IMR-90 (cell line): Measurements from ENCODE around the gene PDE5A. TPM values are rescaled to one million over a fixed set of nuclear protein-coding genes. Genes with fewer than 3 reads are reported as not detected.
A peak's percentile ranks its signal among the peaks of the same experiment; 100 is the strongest.

Experiments
- ATAC-seq: fragments of 200-7000 bp; cut with Tn5 transposase; 2 replicates; pipeline ENCODE4 v1.9.1; 2020; ENCODE audit warnings: low read depth, mild to moderate bottlenecking, moderate library complexity
- BruUV-seq: library from RNA; stranded (reverse); fragments of 400-500 nt; replicated peaks from 2 replicates; lab custom pipeline; 2021; lab: Mats Ljungman, UMichigan
- CTCF ChIA-PET: fragments of 300-600 bp; formaldehyde crosslinking; extraction: SDS; loops from one replicate; lab custom pipeline; 2021; ENCODE audit warnings: antibody characterized with exemption; lab: Yijun Ruan, JAX
- POLR2A ChIA-PET: fragments of 300-600 bp; sonication (Branson Sonifier 250); formaldehyde crosslinking; loops from one replicate; lab custom pipeline; 2022; ENCODE audit warnings: antibody characterized with exemption; ENCODE audit not compliant: unreplicated experiment; lab: Charles Lee
- DNase-seq: peaks from one replicate; pipeline ENCODE4 v3.0.0; 2013
- H2AFZ ChIP-seq: replicated peaks from 2 replicates; pipeline ENCODE3; 2013; ENCODE audit warnings: low read length, mild to moderate bottlenecking; ENCODE audit not compliant: poor library complexity
- H2AK5ac ChIP-seq: 2 replicates; pipeline ENCODE4 v1.6.1; 2013; ENCODE audit warnings: low read depth, low read length, inconsistent platforms
- H2AK9ac ChIP-seq: replicated peaks from 2 replicates; pipeline ENCODE3; 2013; ENCODE audit warnings: mild to moderate bottlenecking, low read depth, low read length, moderate library complexity; ENCODE audit not compliant: poor library complexity
- H2BK120ac ChIP-seq: 2 replicates; pipeline ENCODE4 v1.6.1; 2013; ENCODE audit warnings: low read depth, low read length, inconsistent platforms
- H2BK15ac ChIP-seq: 3 replicates; pipeline ENCODE4 v1.6.1; 2013; ENCODE audit warnings: low read depth, low read length, inconsistent platforms
- H2BK20ac ChIP-seq: 2 replicates; pipeline ENCODE4 v1.6.1; 2013; ENCODE audit warnings: low read depth, mild to moderate bottlenecking, inconsistent platforms, low read length, moderate library complexity
- H2BK5ac ChIP-seq: 2 replicates; pipeline ENCODE4 v1.6.1; 2013; ENCODE audit warnings: mild to moderate bottlenecking, low read depth, low read length, inconsistent platforms; ENCODE audit not compliant: poor library complexity, severe bottlenecking
- H3K14ac ChIP-seq: replicated peaks from 2 replicates; pipeline ENCODE4 v1.6.1; 2013; ENCODE audit warnings: low read depth, low read length, inconsistent platforms
- H3K18ac ChIP-seq: 2 replicates; pipeline ENCODE4 v1.6.1; 2013; ENCODE audit warnings: low read depth, low read length, control low read depth
- H3K23ac ChIP-seq: 2 replicates; pipeline ENCODE4 v1.6.1; 2013; ENCODE audit warnings: low read depth, low read length, inconsistent platforms
- H3K27ac ChIP-seq: 2 replicates; pipeline ENCODE4 v1.5.1; 2013; ENCODE audit warnings: mild to moderate bottlenecking, control low read depth, low read length; ENCODE audit not compliant: insufficient read depth
- H3K27me3 ChIP-seq: 2 replicates; pipeline ENCODE4 v1.6.1; 2013; ENCODE audit warnings: low read length; ENCODE audit not compliant: control insufficient read depth, insufficient read depth
- H3K36me3 ChIP-seq: 2 replicates; pipeline ENCODE4 v1.6.1; 2013; ENCODE audit warnings: low read length, mixed read lengths; ENCODE audit not compliant: control insufficient read depth, insufficient read depth
- H3K4ac ChIP-seq: 2 replicates; pipeline ENCODE4 v1.6.1; 2013; ENCODE audit warnings: low read depth, low read length, inconsistent platforms
- H3K4me1 ChIP-seq: 2 replicates; pipeline ENCODE4 v1.6.1; 2013; ENCODE audit warnings: low read length, mixed read lengths; ENCODE audit not compliant: control insufficient read depth, insufficient read depth
- H3K4me2 ChIP-seq: 2 replicates; pipeline ENCODE4 v1.6.1; 2013; ENCODE audit warnings: low read depth, mild to moderate bottlenecking, control low read depth, low read length, moderate library complexity
- H3K4me3 ChIP-seq: 2 replicates; pipeline ENCODE4 v1.5.1; 2013; ENCODE audit warnings: low read depth, mild to moderate bottlenecking, control low read depth, low read length, moderate library complexity; ENCODE audit not compliant: insufficient read depth
- H3K56ac ChIP-seq: 2 replicates; pipeline ENCODE4 v1.6.1; 2013; ENCODE audit warnings: low read length, inconsistent platforms; ENCODE audit not compliant: insufficient read depth; ENCODE audit errors: extremely low read depth
- H3K79me1 ChIP-seq, 2 experiments: 2 replicates each; pipeline ENCODE4 v1.6.1; 2013; ENCODE audit warnings: low read length in 2 of 2, inconsistent platforms in 1 of 2, low read depth in 1 of 2
- H3K9ac ChIP-seq: 2 replicates; pipeline ENCODE4 v1.6.1; 2013; ENCODE audit warnings: low read depth, low read length, control low read depth
- H3K9me1 ChIP-seq: 2 replicates; pipeline ENCODE4 v1.6.1; 2013; ENCODE audit warnings: low read length, inconsistent platforms; ENCODE audit not compliant: insufficient read depth
- H3K9me3 ChIP-seq: 2 replicates; pipeline ENCODE4 v1.6.1; 2013; ENCODE audit warnings: low read length; ENCODE audit not compliant: control insufficient read depth, insufficient read depth
- H4K20me1 ChIP-seq: 2 replicates; pipeline ENCODE4 v1.6.1; 2013; ENCODE audit warnings: low read length, inconsistent platforms; ENCODE audit not compliant: insufficient read depth
- H4K5ac ChIP-seq: 2 replicates; pipeline ENCODE4 v1.6.1; 2013; ENCODE audit warnings: mild to moderate bottlenecking, low read depth, low read length, control low read depth
- H4K8ac ChIP-seq, 2 experiments: 2 replicates each; pipeline ENCODE4 v1.6.1; 2013; ENCODE audit warnings: low read depth in 2 of 2, low read length in 2 of 2, control low read depth in 1 of 2, inconsistent platforms in 1 of 2
- H4K91ac ChIP-seq: 2 replicates; pipeline ENCODE4 v1.6.1; 2013; ENCODE audit warnings: low read depth, low read length, inconsistent platforms; ENCODE audit not compliant: insufficient read depth
- BHLHE40 ChIP-seq: fragments of 150-350 bp; IDR thresholded peaks from 2 replicates; pipeline ENCODE4 v1.6.1; 2016; ENCODE audit warnings: mild to moderate bottlenecking, low read depth, low read length
- CEBPB ChIP-seq: IDR thresholded peaks from 2 replicates; pipeline ENCODE4 v1.6.1; 2012; ENCODE audit warnings: low read depth, low read length, improper control_type of control experiment
- CHD1 ChIP-seq: IDR thresholded peaks from 2 replicates; pipeline ENCODE4 v1.6.1; 2012; ENCODE audit warnings: low read depth, low read length, improper control_type of control experiment
- ELK1 ChIP-seq: fragments of 150-350 bp; IDR thresholded peaks from 2 replicates; pipeline ENCODE4 v1.6.1; 2016; ENCODE audit warnings: low read depth, mild to moderate bottlenecking, low read length, moderate library complexity, borderline replicate concordance
- FOS ChIP-seq: fragments of 150-350 bp; IDR thresholded peaks from 2 replicates; pipeline ENCODE4 v1.6.1; 2016; ENCODE audit warnings: low read depth, low read length
- MAFK ChIP-seq: IDR thresholded peaks from 2 replicates; pipeline ENCODE4 v1.6.1; 2012; ENCODE audit warnings: low read depth, low read length, improper control_type of control experiment
- MAZ ChIP-seq: IDR thresholded peaks from 2 replicates; pipeline ENCODE4 v1.6.1; 2012; ENCODE audit warnings: low read depth, mild to moderate bottlenecking, low read length, improper control_type of control experiment, moderate library complexity, borderline replicate concordance
- MXI1 ChIP-seq: IDR thresholded peaks from 2 replicates; pipeline ENCODE4 v1.6.1; 2012; ENCODE audit warnings: low read depth, mild to moderate bottlenecking, low read length, moderate library complexity, borderline replicate concordance
- NFE2L2 ChIP-seq: fragments of 150-350 bp; IDR thresholded peaks from 2 replicates; pipeline ENCODE4 v1.6.1; 2016; ENCODE audit warnings: low read depth, mild to moderate bottlenecking, low read length
- POLR2A ChIP-seq: IDR thresholded peaks from 2 replicates; pipeline ENCODE4 v1.6.1; 2012; ENCODE audit warnings: mild to moderate bottlenecking, low read depth, low read length
- RAD21 ChIP-seq: IDR thresholded peaks from 2 replicates; pipeline ENCODE4 v1.6.1; 2012; ENCODE audit warnings: low read length, improper control_type of control experiment
- RFX5 ChIP-seq: IDR thresholded peaks from 2 replicates; pipeline ENCODE4 v1.8.0; 2012; ENCODE audit warnings: low read depth, mild to moderate bottlenecking, low read length, moderate library complexity
- SMC3 ChIP-seq: fragments of 150-350 bp; IDR thresholded peaks from 2 replicates; pipeline ENCODE4 v1.6.1; 2016; ENCODE audit warnings: low read depth, mild to moderate bottlenecking, antibody characterized with exemption, low read length, moderate library complexity
- USF2 ChIP-seq: fragments of 150-350 bp; IDR thresholded peaks from 2 replicates; pipeline ENCODE4 v1.6.1; 2017; ENCODE audit warnings: mild to moderate bottlenecking, antibody characterized with exemption, low read length, low read depth
- dilution Hi-C: fragments of 300-500 bp; cut with HindIII; formaldehyde crosslinking; loops from one replicate; pipeline ENCODE4 v1.14.3; 2018; ENCODE audit warnings: low sequenced_read_pairs; ENCODE audit not compliant: unreplicated experiment
- in situ Hi-C: fragments of 300-500 bp; cut with MboI; formaldehyde crosslinking; loops from 3 replicates; pipeline ENCODE4 v1.14.3; 2019; ENCODE audit warnings: low sequenced_read_pairs, inconsistent platforms, mixed read lengths
- intact Hi-C: fragments of 100-400 bp; cut with micrococcal nuclease; formaldehyde crosslinking; loops from 2 replicates; pipeline ENCODE4 v1.10.0; 2022
- polyA plus RNA-seq, 3 experiments: library from polyadenylated mRNA; depleted of rRNA; stranded (reverse); fragments of >200 nt; gene quantifications; 2 replicates each; pipeline ENCODE4 v1.2.3, GENCODE V29; 2012; ENCODE audit warnings: low replicate concordance in 1 of 3
- total RNA-seq: library from RNA; depleted of rRNA; stranded (reverse); fragments of >200 nt; gene quantifications from 2 replicates; pipeline ENCODE4 v1.2.3, GENCODE V29; 2012
- TF ChIP-seq, protein P1 (sequence below): conservative IDR thresholded peaks from 2 replicates; pipeline ENCODE4 v1.5.1; 2012; ENCODE audit warnings: mild to moderate bottlenecking, low read depth, low read length, improper control_type of control experiment

PDE5A gene
- total and polyA plus RNA-seq, 2 of the 4 experiments (the other 2 are of a cell fraction), result 101 to 770 TPM

DNA sequence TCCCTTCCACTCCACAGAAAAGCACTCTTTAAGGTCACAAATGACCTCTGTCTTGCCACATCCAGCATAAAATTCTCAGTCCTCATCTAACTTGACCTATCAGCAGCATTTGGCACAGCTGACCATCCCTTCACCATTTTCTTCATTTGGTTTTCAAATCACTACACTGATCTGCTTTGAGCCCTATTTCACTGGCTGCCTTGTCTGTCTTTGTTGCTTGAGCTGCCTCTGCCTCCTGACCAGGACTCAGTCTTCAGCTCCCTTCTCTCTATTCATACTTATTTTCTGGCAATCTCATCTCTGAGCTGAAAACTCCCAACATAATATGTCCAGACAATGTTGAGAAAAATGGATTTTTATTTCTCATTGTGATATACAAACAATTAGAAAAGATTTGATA, 27.7 kb upstream of the PDE5A start:
- peak overlapping the region; percentile 44; the same call in 1 of the 2 replicates for H3K4me2 ChIP-seq
- intact Hi-C loops, result no loop called here

More for the DNA sequence above, 27.7 kb upstream of the PDE5A start:
- Histone ChIP-seq H3K14ac (peak overlapping the region; percentile 98), H3K27me3 (no peaks in the 10 kb centered on the region), H3K4me3 (no peak overlapping the region), H3K36me3 (no peaks in the 10 kb centered on the region), H3K4ac (peak overlapping the region; percentile 98), H3K18ac (peak overlapping the region; percentile 99), H3K27ac (peak overlapping the region; percentile 96), H2AFZ (no peak overlapping the region), H2BK15ac (peak overlapping the region; percentile 92; the same call in 2 of the 3 replicates), H2BK20ac (peak overlapping the region; percentile 99), H2BK5ac (peak overlapping the region; percentile 100), H2BK120ac (peak overlapping the region; percentile 99), H3K9me1 (peaks cover 5% of the 10 kb centered on the region; the same call in 1 of the 2 replicates), H3K23ac (peak overlapping the region; percentile 96), H4K91ac (peak overlapping the region; percentile 94), H3K9me3 (no peaks in the 10 kb centered on the region), H3K4me1 (peaks cover 18% of the 10 kb centered on the region), H2AK9ac (peak overlapping the region; percentile 73), H4K20me1 (no peaks in the 10 kb centered on the region), H4K5ac (peak overlapping the region; percentile 100), H3K79me1 (peaks cover 0 to 17% of the 10 kb centered on the region in 2 experiments; a peak in 2 of 4 replicates), H3K9ac (peak overlapping the region; percentile 93), H3K56ac (peak overlapping the region; percentile 99), H2AK5ac (peak overlapping the region; percentile 99), H4K8ac (peak overlapping the region; percentile 94 to 99)
- in situ Hi-C loops (no loop called here), dilution Hi-C loops (no loop called here)
- ChIA-PET POLR2A (interaction anchor here (0.6 to 4.0 kb wide), 5 partner anchors 27 to 78 kb away, joined by 3 to 20 read pairs (median 4); partner anchors contain the start of gene PDE5A), CTCF (interaction anchor here (0.5 to 1.6 kb wide), 2 partner anchors 27 to 96 kb away, joined by 3 to 5 read pairs; partner anchors contain the start of gene PDE5A)
- no TSS peak for BruUV-seq
- ATAC-seq (no peak), DNase-seq (no peak)
- TF ChIP-seq ELK1 (no peak), CHD1 (no peak), RFX5 (no peak), POLR2A (no peak), USF2 (no peak), CEBPB (no peak), NFE2L2 (no peak), FOS (no peak), MXI1 (no peak), MAZ (no peak), SMC3 (no peak), RAD21 (no peak), MAFK (no peak), BHLHE40 (no peak)
- TF ChIP-seq, protein P1, sequence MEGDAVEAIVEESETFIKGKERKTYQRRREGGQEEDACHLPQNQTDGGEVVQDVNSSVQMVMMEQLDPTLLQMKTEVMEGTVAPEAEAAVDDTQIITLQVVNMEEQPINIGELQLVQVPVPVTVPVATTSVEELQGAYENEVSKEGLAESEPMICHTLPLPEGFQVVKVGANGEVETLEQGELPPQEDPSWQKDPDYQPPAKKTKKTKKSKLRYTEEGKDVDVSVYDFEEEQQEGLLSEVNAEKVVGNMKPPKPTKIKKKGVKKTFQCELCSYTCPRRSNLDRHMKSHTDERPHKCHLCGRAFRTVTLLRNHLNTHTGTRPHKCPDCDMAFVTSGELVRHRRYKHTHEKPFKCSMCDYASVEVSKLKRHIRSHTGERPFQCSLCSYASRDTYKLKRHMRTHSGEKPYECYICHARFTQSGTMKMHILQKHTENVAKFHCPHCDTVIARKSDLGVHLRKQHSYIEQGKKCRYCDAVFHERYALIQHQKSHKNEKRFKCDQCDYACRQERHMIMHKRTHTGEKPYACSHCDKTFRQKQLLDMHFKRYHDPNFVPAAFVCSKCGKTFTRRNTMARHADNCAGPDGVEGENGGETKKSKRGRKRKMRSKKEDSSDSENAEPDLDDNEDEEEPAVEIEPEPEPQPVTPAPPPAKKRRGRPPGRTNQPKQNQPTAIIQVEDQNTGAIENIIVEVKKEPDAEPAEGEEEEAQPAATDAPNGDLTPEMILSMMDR, result no peak
